K562 (cell line): Measurements from ENCODE around the gene DPP8. TPM values are rescaled to one million over a fixed set of nuclear protein-coding genes. Genes with fewer than 3 reads are reported as not detected.

Experiments
- EHMT2 ChIP-seq: fragments of 450-650 bp; IDR thresholded peaks from 2 replicates; pipeline ENCODE4 v1.6.1; 2018; ENCODE audit warnings: antibody characterized with exemption
- ZNF318 ChIP-seq, 2 experiments: fragments of 450-650 bp; IDR thresholded peaks; 2 replicates each; pipeline ENCODE4 v1.6.1; 2016; ENCODE audit warnings: mild to moderate bottlenecking in 2 of 2, borderline replicate concordance in 1 of 2, low read depth in 1 of 2, moderate library complexity in 1 of 2
- polyA plus RNA-seq, 8 experiments: library from polyadenylated mRNA; depleted of rRNA in 4 of 8; stranded (reverse) in 5 of 8; unstranded in 3 of 8; fragments of >200 nt; fragmentation: Nextera tagmentation in 2 of 8; fragmentation: Illumina TruSeq in 1 of 8; extraction: Ambion mirVana in 2 of 8; extraction: Trizol in 1 of 8; gene quantifications; 2 replicates each; pipeline versions ENCODE4 v1.2.1 to v1.2.3, GENCODE V29; 2011 to 2014; ENCODE audit warnings: inconsistent platforms in 1 of 8, missing spikeins in 1 of 8
- total RNA-seq, 7 experiments: library from RNA; depleted of rRNA in 6 of 7; stranded (reverse); fragments of >200 nt in 6 of 7; fragmentation: Illumina TruSeq in 2 of 7; extraction: Trizol in 2 of 7; gene quantifications; 2 replicates each; pipeline versions ENCODE4 v1.2.1 to v1.2.3, GENCODE V29; 2011 to 2021; ENCODE audit warnings: low replicate concordance in 1 of 7

Gene DPP8
- total and polyA plus RNA-seq, 9 of the 15 experiments (the other 6 are each of a cell fraction or from before 2014, with no cell fraction given), result 5.5 to 36.7 (median 20.7) TPM

- no peak for TF ChIP-seq ZNF318 (IDR thresholded peaks at IDR 0.05; ENCODE audit: borderline replicate concordance in 1 of 2, low read depth in 1 of 2)
- TF ChIP-seq EHMT2, result 0 out of 2 replicates have a peak, but pooled peaks have one; percentile 8
Observed at GRCh38 chr15:65400760-65401610, 116.5 kb downstream of the DPP8 start (continued).
